Trophoblast cell (in vitro differentiated cells and primary cell): ENCODE measurements around the gene ZW10.
"Not testable (repeated sequence)": the region's sequence is repeated elsewhere in the genome, so short reads cannot be mapped to it uniquely, and the experiment has no call there.

Source experiments
- DNase-seq, 2 donors: peaks; one replicate each; pipeline ENCODE4 v3.0.0-alpha.2; 2016
- H2AFZ ChIP-seq: 2 replicates; pipeline ENCODE4 v1.6.1; 2013; ENCODE audit warnings: low read length, moderate library complexity, mild to moderate bottlenecking; ENCODE audit not compliant: insufficient read depth, poor library complexity
- H2AK5ac ChIP-seq: 2 replicates; pipeline ENCODE4 v1.6.1; 2013; ENCODE audit warnings: mild to moderate bottlenecking, low read length
- H2BK120ac ChIP-seq: 2 replicates; pipeline ENCODE4 v1.6.1; 2013; ENCODE audit warnings: low read length, mild to moderate bottlenecking, moderate library complexity; ENCODE audit not compliant: insufficient read depth, poor library complexity
- H2BK12ac ChIP-seq: 2 replicates; pipeline ENCODE4 v1.6.1; 2013; ENCODE audit warnings: mild to moderate bottlenecking, low read length, moderate library complexity
- H2BK5ac ChIP-seq: 2 replicates; pipeline ENCODE4 v1.6.1; 2013; ENCODE audit warnings: low read length, low read depth, moderate library complexity, mild to moderate bottlenecking; ENCODE audit not compliant: poor library complexity
- H3K14ac ChIP-seq: 2 replicates; pipeline ENCODE4 v1.6.1; 2013; ENCODE audit warnings: mild to moderate bottlenecking, low read length
- H3K18ac ChIP-seq: 2 replicates; pipeline ENCODE4 v1.6.1; 2013; ENCODE audit warnings: mild to moderate bottlenecking, low read length
- H3K23ac ChIP-seq: 2 replicates; pipeline ENCODE4 v1.6.1; 2013; ENCODE audit warnings: low read length
- H3K27ac ChIP-seq: 2 replicates; pipeline ENCODE4 v1.5.1; 2013; ENCODE audit warnings: low read depth, mild to moderate bottlenecking, inconsistent platforms, low read length, moderate library complexity
- H3K27me3 ChIP-seq: 2 replicates; pipeline ENCODE4 v1.6.1; 2013; ENCODE audit warnings: inconsistent platforms, mild to moderate bottlenecking, low read length, moderate library complexity; ENCODE audit not compliant: insufficient read depth
- H3K36me3 ChIP-seq, 2 experiments: 1 replicate in 1 of 2; 2 replicates in 1 of 2; pipeline ENCODE4 v1.6.1; 2013; ENCODE audit warnings: low read length in 2 of 2, mild to moderate bottlenecking in 2 of 2, moderate library complexity in 1 of 2; ENCODE audit not compliant: insufficient read depth in 2 of 2, control insufficient read depth in 1 of 2
- H3K4ac ChIP-seq: 2 replicates; pipeline ENCODE4 v1.6.1; 2013; ENCODE audit warnings: low read depth, mild to moderate bottlenecking, low read length, moderate library complexity
- H3K4me1 ChIP-seq, 2 experiments: 1 replicate in 1 of 2; 2 replicates in 1 of 2; pipeline ENCODE4 v1.6.1; 2013; ENCODE audit warnings: low read length in 2 of 2, mild to moderate bottlenecking in 2 of 2, moderate library complexity in 1 of 2; ENCODE audit not compliant: insufficient read depth in 2 of 2, control insufficient read depth in 1 of 2
- H3K4me2 ChIP-seq: 2 replicates; pipeline ENCODE4 v1.6.1; 2013; ENCODE audit warnings: inconsistent platforms, mild to moderate bottlenecking, low read length, moderate library complexity
- H3K4me3 ChIP-seq: 2 replicates; pipeline ENCODE4 v1.5.1; 2013; ENCODE audit warnings: mild to moderate bottlenecking, low read depth, low read length, inconsistent platforms
- H3K79me1 ChIP-seq: one replicate; pipeline ENCODE4 v1.6.1; 2013; ENCODE audit warnings: low read length
- H3K79me2 ChIP-seq: 2 replicates; pipeline ENCODE4 v1.6.1; 2013; ENCODE audit warnings: low read length, mild to moderate bottlenecking; ENCODE audit not compliant: control insufficient read depth, insufficient read depth, poor library complexity
- H3K9ac ChIP-seq: 2 replicates; pipeline ENCODE4 v1.6.1; 2013; ENCODE audit warnings: mild to moderate bottlenecking, low read length
- H3K9me3 ChIP-seq: 2 replicates; pipeline ENCODE4 v1.6.1; 2013; ENCODE audit warnings: low read depth, mild to moderate bottlenecking, control low read depth, inconsistent platforms, low read length; ENCODE audit not compliant: insufficient read depth
- H4K12ac ChIP-seq: 2 replicates; pipeline ENCODE4 v1.6.1; 2013; ENCODE audit warnings: low read depth, mild to moderate bottlenecking, low read length, moderate library complexity
- H4K8ac ChIP-seq: 2 replicates; pipeline ENCODE4 v1.6.1; 2013; ENCODE audit warnings: low read depth, mild to moderate bottlenecking, low read length, moderate library complexity
- H4K91ac ChIP-seq: one replicate; pipeline ENCODE4 v1.6.1; 2013; ENCODE audit warnings: low read depth, mild to moderate bottlenecking, low read length, moderate library complexity
- WGBS: extraction: QIAGEN DNeasy Blood & Tissue Kit; methylation state at CpG from one replicate; pipeline ENCODE4 v1.1.7; 2013; ENCODE audit warnings: missing lambda C conversion rate; ENCODE audit not compliant: insufficient read length, insufficient coverage; ENCODE audit errors: extremely low coverage; 5-methylcytosine and 5-hydroxymethylcytosine counted together

Gene ZW10

GRCh38 chr11:113773092-113773415 lies 438 bp downstream of the ZW10 start:
- no peak overlapping the region for H2AK5ac ChIP-seq
- no CpG with 5 or more reads among the region's 10 CpGs for WGBS
- no peaks in the 10 kb centered on the region for H3K4me1 ChIP-seq
- peak overlapping the region; percentile 85 for H2AFZ ChIP-seq
- peak overlapping the region; percentile 22 for H3K4ac ChIP-seq
- H2BK5ac ChIP-seq, result peak overlapping the region; percentile 42
- H3K9ac ChIP-seq, result peak overlapping the region; percentile 92
- peak overlapping the region; percentile 88 for H3K4me3 ChIP-seq
- H2BK12ac ChIP-seq, result no peak overlapping the region
- peaks cover 5% of the 10 kb centered on the region for H3K79me1 ChIP-seq
- H3K27ac ChIP-seq, result peak overlapping the region; percentile 20
- no peaks in the 10 kb centered on the region for H3K27me3 ChIP-seq
- no peaks in the 10 kb centered on the region for H3K9me3 ChIP-seq
- H4K8ac ChIP-seq, result peak overlapping the region; percentile 88
- peak overlapping the region; percentile 40 for H3K18ac ChIP-seq
- peak overlapping the region; percentile 65 for H4K12ac ChIP-seq
- peaks cover 5% of the 10 kb centered on the region for H3K79me2 ChIP-seq
- peak overlapping the region; percentile 60 for H3K4me2 ChIP-seq
- H3K14ac ChIP-seq, result peak overlapping the region; percentile 63
- H4K91ac ChIP-seq, result peak overlapping the region; percentile 67
- H3K23ac ChIP-seq, result no peak overlapping the region
- DNase-seq, result peak in 1 of 2 donors; percentile 38
- peaks cover 2 to 6% of the 10 kb centered on the region in 2 experiments for H3K36me3 ChIP-seq
- H2BK120ac ChIP-seq, result peak overlapping the region; percentile 50

- no peak overlapping the region for H3K9ac ChIP-seq
- H2BK5ac ChIP-seq, result no peak overlapping the region
- no peak overlapping the region for H4K12ac ChIP-seq
- no peak overlapping the region for H4K8ac ChIP-seq
- WGBS, result no CpG with 5 or more reads among the region's 3 CpGs
- H3K79me2 ChIP-seq, result peaks cover 5% of the 10 kb centered on the region
- H3K18ac ChIP-seq, result no peak overlapping the region
- DNase-seq, result no peak
- no peak overlapping the region for H2AK5ac ChIP-seq
- no peak overlapping the region for H2BK12ac ChIP-seq
- H3K79me1 ChIP-seq, result peaks cover 5% of the 10 kb centered on the region
- H3K36me3 ChIP-seq, result peaks cover 2 to 6% of the 10 kb centered on the region in 2 experiments
- no peak overlapping the region for H3K27ac ChIP-seq
- H2AFZ ChIP-seq, result no peak overlapping the region
- H3K4ac ChIP-seq, result no peak overlapping the region
- no peak overlapping the region for H3K4me2 ChIP-seq
- H3K9me3 ChIP-seq, result no peaks in the 10 kb centered on the region
- no peaks in the 10 kb centered on the region for H3K27me3 ChIP-seq
- H3K14ac ChIP-seq, result no peak overlapping the region
- H2BK120ac ChIP-seq, result no peak overlapping the region
- no peak overlapping the region for H3K23ac ChIP-seq
- no peak overlapping the region for H3K4me3 ChIP-seq
- H4K91ac ChIP-seq, result no peak overlapping the region
- no peaks in the 10 kb centered on the region for H3K4me1 ChIP-seq
These were observed 1.5 kb downstream of the ZW10 start for GRCh38 chr11:113771964-113772363.

- Histone ChIP-seq H4K12ac (no peak overlapping the region), H4K91ac (no peak overlapping the region), H2BK120ac (no peak overlapping the region), H3K18ac (no peak overlapping the region), H3K23ac (peak overlapping the region; percentile 75), H3K4ac (no peak overlapping the region), H3K4me3 (no peak overlapping the region), H2AFZ (no peak overlapping the region), H3K79me1 (no peaks in the 10 kb centered on the region), H3K79me2 (no peaks in the 10 kb centered on the region), H2BK12ac (no peak overlapping the region), H3K14ac (no peak overlapping the region), H3K4me1 (no peaks in the 10 kb centered on the region), H2AK5ac (no peak overlapping the region), H3K9me3 (no peaks in the 10 kb centered on the region), H3K4me2 (no peak overlapping the region), H3K36me3 (peaks cover 4 to 10% of the 10 kb centered on the region in 2 experiments), H3K27me3 (no peaks in the 10 kb centered on the region), H4K8ac (no peak overlapping the region), H2BK5ac (no peak overlapping the region), H3K9ac (no peak overlapping the region), H3K27ac (no peak overlapping the region)
- no peak for DNase-seq
- no CpG with 5 or more reads among the region's 2 CpGs for WGBS
These were observed 8.8 kb downstream of the ZW10 start for GRCh38 chr11:113764527-113765219.

GRCh38 chr11:113763040-113763439 lies 10.5 kb downstream of the ZW10 start:
- not testable (repeated sequence) for H3K27me3 ChIP-seq, H3K4me2 ChIP-seq, H4K8ac ChIP-seq, H3K23ac ChIP-seq, DNase-seq, H2AFZ ChIP-seq, H3K9me3 ChIP-seq, H3K4me3 ChIP-seq, H4K12ac ChIP-seq, H3K79me2 ChIP-seq, H3K9ac ChIP-seq, H2BK120ac ChIP-seq, H3K18ac ChIP-seq, H3K4me1 ChIP-seq, H2BK12ac ChIP-seq, H3K27ac ChIP-seq, H2AK5ac ChIP-seq, H3K4ac ChIP-seq, H3K79me1 ChIP-seq, H3K14ac ChIP-seq, H2BK5ac ChIP-seq, H4K91ac ChIP-seq
- H3K36me3 ChIP-seq, result peaks cover 8 to 13% of the 10 kb centered on the region in 2 experiments
- no CpG with 5 or more reads among the region's 2 CpGs for WGBS
